GM12878 (cell line): ENCODE data around the gene RBKS. TPM values are rescaled to one million over a fixed set of nuclear protein-coding genes. Genes with fewer than 3 reads are reported as not detected.

ENCODE experiments used
- ATAC-seq: fragments of 200-7000 bp; cut with Tn5 transposase; 3 replicates; pipeline ENCODE4 v1.9.1; 2020; ENCODE audit warnings: mild to moderate bottlenecking, moderate library complexity
- BruUV-seq: library from RNA; stranded (reverse); fragments of 400-500 nt; replicated peaks from 2 replicates; lab custom pipeline; 2021; lab: Mats Ljungman, UMichigan
- CTCF ChIA-PET: fragments of 300-600 bp; sonication (Branson Sonifier 250); formaldehyde crosslinking; extraction: SDS; loops from one replicate; lab custom pipeline; 2021; ENCODE audit warnings: inconsistent platforms; lab: Yijun Ruan, JAX
- POLR2A ChIA-PET: fragments of 350-600 bp; formaldehyde crosslinking; extraction: SDS; loops from one replicate; lab custom pipeline; 2021; ENCODE audit warnings: inconsistent platforms; lab: Charles Lee
- RAD21 ChIA-PET: fragments of 300-600 bp; sonication (Branson Sonifier 250); formaldehyde crosslinking; loops from one replicate; lab custom pipeline; 2023; ENCODE audit warnings: antibody characterized with exemption; ENCODE audit not compliant: unreplicated experiment; lab: Charles Lee
- SMC1A ChIA-PET: fragments of 300-600 bp; sonication (Branson Sonifier 250); formaldehyde crosslinking; loops from one replicate; lab custom pipeline; 2023; ENCODE audit not compliant: unreplicated experiment, uncharacterized antibody; lab: Charles Lee
- DNase-seq: peaks from one replicate; pipeline ENCODE4 v3.0.0-alpha.2; 2011; ENCODE audit warnings: low read depth, low spot score
- FAIRE-seq: peaks from 3 replicates; lab custom pipeline; 2011; peaks lifted over from hg19 to GRCh38; lab: Jason Lieb, UNC
- H2AFZ ChIP-seq: 2 replicates; pipeline ENCODE4 v1.6.0; 2011; ENCODE audit warnings: low read depth, low read length, control low read depth; ENCODE audit not compliant: control insufficient read depth
- H3K27ac ChIP-seq: 2 replicates; pipeline ENCODE4 v1.5.1; 2011; ENCODE audit warnings: control low read depth; ENCODE audit not compliant: control insufficient read depth, insufficient read depth
- H3K27me3 ChIP-seq, 2 experiments: replicated peaks in 1 of 2; 2 replicates each; pipeline versions ENCODE4 v1.6.0 to v1.6.1; 2011; ENCODE audit warnings: low read length in 1 of 2; ENCODE audit not compliant: control insufficient read depth in 2 of 2, insufficient read depth in 2 of 2
- H3K36me3 ChIP-seq, 2 experiments: 2 replicates each; pipeline ENCODE4 v1.5.1; 2011; ENCODE audit warnings: low read length in 1 of 2; ENCODE audit not compliant: control insufficient read depth in 2 of 2, insufficient read depth in 2 of 2
- H3K4me1 ChIP-seq: 2 replicates; pipeline ENCODE4 v1.6.1; 2011; ENCODE audit warnings: mild to moderate bottlenecking, low read length, moderate library complexity, mixed read lengths; ENCODE audit not compliant: control insufficient read depth, insufficient read depth
- H3K4me2 ChIP-seq: 2 replicates; pipeline ENCODE4 v1.6.0; 2011; ENCODE audit warnings: control low read depth; ENCODE audit not compliant: control insufficient read depth, insufficient read depth
- H3K4me3 ChIP-seq: fragments of 200-600 bp; sonication (generic); 2 replicates; pipeline ENCODE4 v1.5.1; 2016
- H3K79me2 ChIP-seq: 2 replicates; pipeline ENCODE4 v1.6.0; 2011; ENCODE audit warnings: low read length; ENCODE audit not compliant: control insufficient read depth, insufficient read depth
- H3K9ac ChIP-seq: 2 replicates; pipeline ENCODE4 v1.8.0; 2011; ENCODE audit warnings: low read length, control low read depth, mixed read lengths; ENCODE audit not compliant: control insufficient read depth, insufficient read depth
- H3K9me3 ChIP-seq: replicated peaks from 3 replicates; pipeline ENCODE4 v1.5.1; 2011; ENCODE audit warnings: mild to moderate bottlenecking, low read length; ENCODE audit not compliant: control insufficient read depth, insufficient read depth
- H4K20me1 ChIP-seq: 2 replicates; pipeline ENCODE4 v1.6.0; 2011; ENCODE audit not compliant: control insufficient read depth, insufficient read depth
- BCL11A ChIP-seq: IDR thresholded peaks from 2 replicates; pipeline ENCODE4 v1.6.1; 2011; ENCODE audit warnings: low read depth, low read length
- CBX3 ChIP-seq: fragments of 200-600 bp; sonication (generic); IDR thresholded peaks from 2 replicates; pipeline ENCODE4 v1.6.1; 2016; ENCODE audit warnings: low read depth, borderline replicate concordance
- EGR1 ChIP-seq, 2 experiments: IDR thresholded peaks; 1 replicate in 1 of 2; 2 replicates in 1 of 2; pipeline ENCODE4 v1.6.1; 2011 to 2012; ENCODE audit warnings: low read depth in 2 of 2, low read length in 2 of 2, borderline replicate concordance in 1 of 2, mild to moderate bottlenecking in 1 of 2, moderate library complexity in 1 of 2
- HSF1 ChIP-seq: fragments of 150-350 bp; IDR thresholded peaks from 2 replicates; pipeline ENCODE4 v1.6.1; 2014; ENCODE audit warnings: mild to moderate bottlenecking, low read depth, low read length
- IKZF1 ChIP-seq: fragments of 450-650 bp; conservative IDR thresholded peaks from 2 replicates; pipeline ENCODE4 v1.6.1; 2017; ENCODE audit warnings: antibody characterized with exemption, mild to moderate bottlenecking
- MTA3 ChIP-seq: IDR thresholded peaks from 2 replicates; pipeline ENCODE4 v1.6.1; 2012; ENCODE audit warnings: low read length, inconsistent platforms, borderline replicate concordance
- MXI1 ChIP-seq: fragments of 150-350 bp; IDR thresholded peaks from 2 replicates; pipeline ENCODE4 v1.6.1; 2011; ENCODE audit warnings: low read depth, mild to moderate bottlenecking, inconsistent platforms, low read length, improper control_type of control experiment
- MYB ChIP-seq: fragments of 150-350 bp; IDR thresholded peaks from 2 replicates; pipeline ENCODE4 v1.6.1; 2014; ENCODE audit warnings: mild to moderate bottlenecking, low read depth, low read length, borderline replicate concordance
- NR2C1 ChIP-seq: fragments of 450-650 bp; IDR thresholded peaks from 2 replicates; pipeline ENCODE4 v1.6.1; 2017; ENCODE audit warnings: antibody characterized with exemption, mild to moderate bottlenecking, moderate library complexity
- PAX5 ChIP-seq: IDR thresholded peaks from 2 replicates; pipeline ENCODE4 v1.6.1; 2011; ENCODE audit warnings: low read depth, low read length, borderline replicate concordance
- RBBP5 ChIP-seq: fragments of 200-600 bp; sonication (generic); conservative IDR thresholded peaks from 2 replicates; pipeline ENCODE4 v1.6.1; 2016
- SMAD5 ChIP-seq: IDR thresholded peaks from 2 replicates; pipeline ENCODE4 v1.6.1; 2016; ENCODE audit warnings: antibody characterized with exemption, low read depth
- SUPT20H ChIP-seq: IDR thresholded peaks from 2 replicates; pipeline ENCODE4 v1.6.1; 2011; ENCODE audit warnings: low read depth, mild to moderate bottlenecking, low read length, moderate library complexity, borderline replicate concordance; ENCODE audit not compliant: control insufficient read depth
- TBL1XR1 ChIP-seq: IDR thresholded peaks from 2 replicates; pipeline ENCODE4 v1.6.1; 2012; ENCODE audit warnings: low read depth, low read length, improper control_type of control experiment
- TCF7 ChIP-seq: IDR thresholded peaks from 2 replicates; pipeline ENCODE4 v1.6.1; 2014; ENCODE audit warnings: antibody characterized with exemption, borderline replicate concordance
- ZNF592 ChIP-seq: fragments of 450-650 bp; IDR thresholded peaks from 2 replicates; pipeline ENCODE4 v1.6.1; 2017; ENCODE audit warnings: mild to moderate bottlenecking, moderate library complexity
- in situ Hi-C: fragments of 300-500 bp; cut with MboI; formaldehyde crosslinking; loops from 9 replicates; pipeline ENCODE4 v1.14.3; 2018; ENCODE audit warnings: mixed read lengths
- intact Hi-C: fragments of 100-400 bp; cut with micrococcal nuclease; formaldehyde crosslinking; loops from one replicate; pipeline ENCODE4 v1.14.2; 2022; ENCODE audit not compliant: unreplicated experiment
- polyA plus RNA-seq, 11 experiments: library from polyadenylated mRNA; depleted of rRNA in 4 of 11; unstranded in 6 of 11; stranded (reverse) in 5 of 11; fragments of >200 nt; fragmentation: Nextera tagmentation in 4 of 11; fragmentation: Illumina TruSeq in 1 of 11; extraction: Ambion mirVana in 4 of 11; extraction: Trizol in 1 of 11; gene quantifications; 1 replicate in 1 of 11; 2 replicates in 10 of 11; pipeline versions ENCODE4 v1.2.1 to v1.2.3, GENCODE V29; 2011 to 2016; ENCODE audit warnings: inconsistent platforms in 2 of 11, missing spikeins in 2 of 11, low read depth in 1 of 11
- total RNA-seq, 4 experiments: library from RNA; depleted of rRNA in 3 of 4; stranded (reverse); fragments of >200 nt in 3 of 4; fragmentation: Illumina TruSeq in 1 of 4; extraction: Trizol in 1 of 4; gene quantifications; 2 replicates each; pipeline versions ENCODE4 v1.2.1 to v1.2.3, GENCODE V29; 2013 to 2021

Gene RBKS
- total and polyA plus RNA-seq, 10 of the 15 experiments (the other 5 are each of a cell fraction or from before 2014, with no cell fraction given) = 0.39 to 1.8 (median 1.0) TPM

GRCh38 chr2:27855476-27855875 lies 34.7 kb downstream of the RBKS start:
- no peak overlapping the region for H3K4me2 ChIP-seq
- H3K36me3 ChIP-seq = no peaks in the 10 kb centered on the region
- H3K27me3 ChIP-seq = no peaks in the 10 kb centered on the region
- in situ Hi-C loops = no loop called here
- ATAC-seq = no peak
- H3K79me2 ChIP-seq = no peaks in the 10 kb centered on the region
- no TSS peak for BruUV-seq
- no peak overlapping the region for H3K27ac ChIP-seq
- no peak for FAIRE-seq
- no peak for TF ChIP-seq CBX3
- no peak for TF ChIP-seq BCL11A
- no peak for TF ChIP-seq SUPT20H
- TF ChIP-seq IKZF1 = no peak
- no peak for TF ChIP-seq HSF1
- TF ChIP-seq PAX5 = no peak
- no peak for TF ChIP-seq MXI1
- TF ChIP-seq TBL1XR1 = no peak
- no peak for TF ChIP-seq TCF7
- TF ChIP-seq MTA3 = no peak
- TF ChIP-seq SMAD5 = no peak
- no peak for TF ChIP-seq NR2C1
- no peak for TF ChIP-seq RBBP5
- TF ChIP-seq MYB = no peak
- TF ChIP-seq ZNF592 = no peak
- TF ChIP-seq EGR1 (IDR thresholded peaks at IDR 0.05; ENCODE audit: borderline replicate concordance in 1 of 2, low read depth in 2 of 2, low read length in 2 of 2) = no peak
- TF ChIP-seq, all 136 proteins: peak for 0
- Histone ChIP-seq H3K9me3 (no peaks in the 10 kb centered on the region; the same call in 2 of the 3 replicates), H3K4me3 (no peak overlapping the region), H3K9ac (no peak overlapping the region), H2AFZ (no peak overlapping the region), H4K20me1 (no peaks in the 10 kb centered on the region), H3K4me1 (no peaks in the 10 kb centered on the region)
- RAD21 ChIA-PET = no interaction called here
- CTCF ChIA-PET = no interaction called here
- POLR2A ChIA-PET = interaction anchor here (0.6 kb wide), 1 partner anchor 340 kb away, joined by 3 read pairs; no protein-coding TSS in a partner anchor
- intact Hi-C loops = no loop called here
- SMC1A ChIA-PET = interaction anchor here (0.8 kb wide), 1 partner anchor 30 kb away, joined by 3 read pairs; no protein-coding TSS in a partner anchor
- DNase-seq = no peak
